ENCODE data around the gene SIGLEC15.

DNA sequence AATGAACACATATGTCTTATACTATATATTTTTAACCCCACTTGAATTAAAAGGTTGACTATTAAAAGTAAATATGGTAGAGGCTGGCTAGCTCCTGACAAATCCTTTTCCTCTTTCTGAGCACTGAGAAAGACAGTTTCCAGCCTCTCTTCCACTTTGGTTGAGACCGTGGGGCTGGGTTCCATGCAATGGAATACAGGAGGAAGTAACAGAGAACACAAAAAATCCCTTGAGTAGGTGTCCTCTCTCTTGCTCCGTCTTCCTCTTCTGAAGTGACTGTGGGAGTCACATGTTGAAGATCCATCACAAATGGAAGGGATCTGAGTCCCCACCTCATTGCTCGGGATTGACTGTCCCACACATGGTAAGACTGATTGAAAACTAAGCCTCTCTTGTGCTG lies 36.6 kb upstream of the SIGLEC15 start:
- TF ChIP-seq, protein P1, sequence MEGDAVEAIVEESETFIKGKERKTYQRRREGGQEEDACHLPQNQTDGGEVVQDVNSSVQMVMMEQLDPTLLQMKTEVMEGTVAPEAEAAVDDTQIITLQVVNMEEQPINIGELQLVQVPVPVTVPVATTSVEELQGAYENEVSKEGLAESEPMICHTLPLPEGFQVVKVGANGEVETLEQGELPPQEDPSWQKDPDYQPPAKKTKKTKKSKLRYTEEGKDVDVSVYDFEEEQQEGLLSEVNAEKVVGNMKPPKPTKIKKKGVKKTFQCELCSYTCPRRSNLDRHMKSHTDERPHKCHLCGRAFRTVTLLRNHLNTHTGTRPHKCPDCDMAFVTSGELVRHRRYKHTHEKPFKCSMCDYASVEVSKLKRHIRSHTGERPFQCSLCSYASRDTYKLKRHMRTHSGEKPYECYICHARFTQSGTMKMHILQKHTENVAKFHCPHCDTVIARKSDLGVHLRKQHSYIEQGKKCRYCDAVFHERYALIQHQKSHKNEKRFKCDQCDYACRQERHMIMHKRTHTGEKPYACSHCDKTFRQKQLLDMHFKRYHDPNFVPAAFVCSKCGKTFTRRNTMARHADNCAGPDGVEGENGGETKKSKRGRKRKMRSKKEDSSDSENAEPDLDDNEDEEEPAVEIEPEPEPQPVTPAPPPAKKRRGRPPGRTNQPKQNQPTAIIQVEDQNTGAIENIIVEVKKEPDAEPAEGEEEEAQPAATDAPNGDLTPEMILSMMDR (IDR thresholded peaks at IDR 0.05) = no peak
- no peak for TF ChIP-seq POLR2A (IDR thresholded peaks at IDR 0.05)
